Natural killer cell (primary cell): Measurements from ENCODE around the gene SPEN. TPM values are rescaled to one million over a fixed set of nuclear protein-coding genes. Genes with fewer than 3 reads are reported as not detected.

Experiments used
- ATAC-seq, 3 donors: fragments of 150-1000 bp in 2 of 3; fragments of 200-7000 bp in 1 of 3; cut with Tn5 transposase; 1 replicate in 1 of 3; 2 replicates in 2 of 3; pipeline ENCODE4 v1.10.0; 2021; ENCODE audit warnings: mild to moderate bottlenecking in 2 of 3, moderate library complexity in 2 of 3
- DNase-seq, 2 donors: peaks; one replicate each; pipeline versions ENCODE4 v3.0.0 to v3.0.0-alpha.2; 2013 to 2021; ENCODE audit warnings: mixed read lengths in 1 of 2
- H3K27ac ChIP-seq: one replicate; pipeline ENCODE4 v1.5.1; 2013; ENCODE audit warnings: mild to moderate bottlenecking, low read length
- H3K27me3 ChIP-seq: one replicate; pipeline ENCODE4 v1.6.1; 2013; ENCODE audit warnings: low read length; ENCODE audit not compliant: control insufficient read depth, insufficient read depth
- H3K36me3 ChIP-seq: one replicate; pipeline ENCODE4 v1.6.1; 2013; ENCODE audit warnings: low read length; ENCODE audit not compliant: control insufficient read depth, insufficient read depth
- H3K4me1 ChIP-seq: one replicate; pipeline ENCODE4 v1.6.1; 2013; ENCODE audit warnings: low read length; ENCODE audit not compliant: control insufficient read depth, insufficient read depth
- H3K4me3 ChIP-seq: one replicate; pipeline ENCODE4 v1.5.1; 2013; ENCODE audit warnings: low read length
- H3K9me3 ChIP-seq: one replicate; pipeline ENCODE4 v1.6.1; 2013; ENCODE audit warnings: low read length; ENCODE audit not compliant: control insufficient read depth, insufficient read depth
- H3K27ac Mint-ChIP-seq, 2 donors: one replicate each; pipeline ENCODE4 v1.8.0; 2022; ENCODE audit warnings: mild to moderate bottlenecking in 2 of 2, mixed read lengths in 2 of 2, moderate library complexity in 1 of 2
- H3K27me3 Mint-ChIP-seq, 2 donors: one replicate each; pipeline ENCODE4 v1.8.0; 2022; ENCODE audit warnings: low read depth in 2 of 2, mixed read lengths in 2 of 2
- H3K36me3 Mint-ChIP-seq: one replicate; pipeline ENCODE4 v1.8.0; 2022; ENCODE audit warnings: mixed read lengths
- H3K4me1 Mint-ChIP-seq, 2 donors: one replicate each; pipeline ENCODE4 v1.8.0; 2022; ENCODE audit warnings: mixed read lengths in 2 of 2
- H3K4me3 Mint-ChIP-seq: one replicate; pipeline ENCODE4 v1.8.0; 2022; ENCODE audit warnings: mild to moderate bottlenecking, moderate library complexity, mixed read lengths
- H3K9me3 Mint-ChIP-seq, 2 donors: one replicate each; pipeline ENCODE4 v1.8.0; 2022; ENCODE audit warnings: mixed read lengths in 2 of 2
- CTCF ChIP-seq: fragments of 200-600 bp; IDR thresholded peaks from one replicate; pipeline ENCODE4 v1.8.0; 2022; ENCODE audit warnings: antibody characterized with exemption
- WGBS: methylation state at CpG from one replicate; pipeline ENCODE4 v1.1.7; 2013; ENCODE audit warnings: missing lambda C conversion rate; ENCODE audit not compliant: insufficient coverage; 5-methylcytosine and 5-hydroxymethylcytosine counted together
- intact Hi-C: fragments of 100-400 bp; cut with micrococcal nuclease; formaldehyde crosslinking; loops from one replicate; pipeline ENCODE4 v1.14.2; 2022
- total RNA-seq, 4 donors: library from RNA; stranded (reverse); fragments of 120-200 nt in 1 of 4; gene quantifications; one replicate each; pipeline versions ENCODE4 v1.2.3 to v1.2.4, GENCODE V29; 2013 to 2022

The SPEN gene
- total RNA-seq, 3 donors from 2014 or later (not counting 1 experiment from before 2014, with no cell fraction given) = 98.1 to 114 (median 105) TPM

GRCh38 chr1:15988856-15989736 lies 141.6 kb downstream of the SPEN start:
- no peaks in the 10 kb centered on the region for H3K9me3 ChIP-seq
- no peak for TF ChIP-seq CTCF
- H3K4me3 Mint-ChIP-seq = no peak overlapping the region
- no peaks in the 10 kb centered on the region for H3K4me1 Mint-ChIP-seq
- H3K27ac Mint-ChIP-seq = no peak overlapping the region
- no peak for DNase-seq
- 77% methylated on average over 12 of the region's 13 CpGs for WGBS
- no peak overlapping the region for H3K4me3 ChIP-seq
- intact Hi-C loops = no loop called here
- no peaks in the 10 kb centered on the region for H3K9me3 Mint-ChIP-seq
- no peaks in the 10 kb centered on the region for H3K4me1 ChIP-seq
- ATAC-seq = no peak
- H3K36me3 Mint-ChIP-seq = no peaks in the 10 kb centered on the region
- H3K27me3 Mint-ChIP-seq = peaks cover 0 to 3% of the 10 kb centered on the region in 2 donors
- H3K27ac ChIP-seq = no peak overlapping the region
- H3K27me3 ChIP-seq = no peaks in the 10 kb centered on the region
- no peaks in the 10 kb centered on the region for H3K36me3 ChIP-seq

- no peak overlapping the region for H3K27ac Mint-ChIP-seq
- 82% methylated on average over 9 of the region's 9 CpGs for WGBS
- no peak for TF ChIP-seq CTCF
- ATAC-seq (no peak), DNase-seq (no peak)
- H3K27me3 ChIP-seq = no peaks in the 10 kb centered on the region
- peaks cover 0 to 1% of the 10 kb centered on the region in 2 donors for H3K27me3 Mint-ChIP-seq
- H3K36me3 Mint-ChIP-seq = no peaks in the 10 kb centered on the region
- no peaks in the 10 kb centered on the region for H3K9me3 ChIP-seq
- no peak overlapping the region for H3K27ac ChIP-seq
- H3K9me3 Mint-ChIP-seq = no peaks in the 10 kb centered on the region
- no peaks in the 10 kb centered on the region for H3K36me3 ChIP-seq
- no peak overlapping the region for H3K4me3 Mint-ChIP-seq
- H3K4me1 Mint-ChIP-seq = no peaks in the 10 kb centered on the region
- H3K4me1 ChIP-seq = no peaks in the 10 kb centered on the region
- intact Hi-C loops = loop anchor here (5.0 kb wide), 1 partner anchor 172 kb away; no protein-coding TSS in a partner anchor
- no peak overlapping the region for H3K4me3 ChIP-seq
Measured at GRCh38 chr1:15989776-15990175, 142.3 kb downstream of the SPEN start.

Other genes with a start within 250 kb of the SPEN start
- gene DDI2, start 230.2 kb upstream of the SPEN start, total RNA-seq = 10 to 100 TPM; 27.3 to 39.8 (median 34.0) TPM
- 10 to 100 TPM; 47.8 to 61.0 (median 50.9) TPM for gene PLEKHM2, start 163.4 kb upstream of the SPEN start, total RNA-seq
- 1 to 10 TPM in 2 of 3 donors, under 1 TPM in 1; 0.73 to 1.8 (median 1.6) TPM for gene SLC25A34, start 111.4 kb upstream of the SPEN start, total RNA-seq
- gene TMEM82, start 105.2 kb upstream of the SPEN start, total RNA-seq = not detected
- under 1 TPM in 1 of 3 donors, not detected in 2; 0.39 TPM for gene FBLIM1, start 88.9 kb upstream of the SPEN start, total RNA-seq
- gene UQCRHL, start 40.1 kb upstream of the SPEN start, total RNA-seq = 1 to 10 TPM in 2 of 3 donors, under 1 TPM in 1; 0.87 to 1.2 (median 1.0) TPM
- gene ZBTB17, start 128.4 kb downstream of the SPEN start, total RNA-seq = 100 to 1,000 TPM in 1 of 3 donors, 10 to 100 TPM in 2; 86.0 to 100 (median 86.9) TPM
- gene SRARP, start 156.5 kb downstream of the SPEN start, total RNA-seq = not detected
- gene HSPB7, start 170.3 kb downstream of the SPEN start, total RNA-seq = not detected
- gene CLCNKA, start 174.3 kb downstream of the SPEN start, total RNA-seq = under 1 TPM in 2 of 3 donors, not detected in 1; 0.16 to 0.33 TPM
- not detected for gene CLCNKB, start 196.1 kb downstream of the SPEN start, total RNA-seq
- gene FAM131C, start 225.9 kb downstream of the SPEN start, total RNA-seq = not detected